Gastroesophageal sphincter (tissue), 3 donors: Measurements from ENCODE around the gene GCK.

Experiments used
- POLR2A ChIP-seq, 2 donors: fragments of 450-650 bp; IDR thresholded peaks; one replicate each; pipeline ENCODE4 v1.6.1; 2017; ENCODE audit warnings: antibody characterized with exemption in 2 of 2, mild to moderate bottlenecking in 2 of 2, moderate library complexity in 1 of 2
- TF ChIP-seq, protein P1 (sequence below), 4 experiments: fragments of 200-600 bp in 2 of 4; fragments of 450-650 bp in 2 of 4; sonication (generic) in 1 of 4; IDR thresholded peaks; one replicate each; pipeline ENCODE4 v1.5.1; 2017 to 2019; ENCODE audit warnings: antibody characterized with exemption in 4 of 4, mild to moderate bottlenecking in 2 of 4, moderate library complexity in 2 of 4

DNA sequence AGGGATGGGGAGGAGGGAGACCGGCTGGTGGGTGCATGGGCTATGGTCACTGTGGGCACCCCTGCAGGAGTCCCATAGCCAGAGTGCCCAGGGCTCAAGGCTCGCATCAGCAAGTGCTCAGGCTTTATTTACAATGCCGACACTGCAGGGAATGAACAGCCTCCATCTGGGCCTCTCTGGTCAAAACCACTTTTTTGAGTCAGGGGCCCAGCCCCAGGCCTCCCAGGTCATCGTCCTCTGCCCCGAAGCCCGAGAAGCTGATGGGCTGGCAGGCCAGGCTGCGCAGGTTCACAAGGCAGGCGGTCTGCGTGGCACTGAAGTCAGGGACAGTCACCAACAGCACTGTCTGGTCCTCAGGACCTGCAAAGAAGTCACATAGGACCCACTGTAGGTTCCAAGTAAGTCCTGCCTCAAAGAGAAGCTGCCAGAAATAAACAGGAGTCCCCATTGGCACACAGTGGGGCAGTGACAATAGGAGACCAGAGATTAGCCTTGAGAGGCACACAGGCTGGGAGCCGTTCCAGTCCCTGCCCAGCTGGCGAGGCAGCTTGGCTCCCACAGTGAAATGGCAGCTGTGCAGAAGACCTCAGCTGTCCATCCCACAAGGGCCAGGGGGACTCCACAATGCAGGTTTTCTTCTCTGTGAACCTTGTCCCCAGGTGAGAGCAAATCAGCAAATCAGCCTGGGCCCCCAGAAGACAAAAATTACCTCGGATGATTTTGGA lies 74.5 kb downstream of the GCK start:
- TF ChIP-seq POLR2A (IDR thresholded peaks at IDR 0.05): no peak
- TF ChIP-seq, protein P1, sequence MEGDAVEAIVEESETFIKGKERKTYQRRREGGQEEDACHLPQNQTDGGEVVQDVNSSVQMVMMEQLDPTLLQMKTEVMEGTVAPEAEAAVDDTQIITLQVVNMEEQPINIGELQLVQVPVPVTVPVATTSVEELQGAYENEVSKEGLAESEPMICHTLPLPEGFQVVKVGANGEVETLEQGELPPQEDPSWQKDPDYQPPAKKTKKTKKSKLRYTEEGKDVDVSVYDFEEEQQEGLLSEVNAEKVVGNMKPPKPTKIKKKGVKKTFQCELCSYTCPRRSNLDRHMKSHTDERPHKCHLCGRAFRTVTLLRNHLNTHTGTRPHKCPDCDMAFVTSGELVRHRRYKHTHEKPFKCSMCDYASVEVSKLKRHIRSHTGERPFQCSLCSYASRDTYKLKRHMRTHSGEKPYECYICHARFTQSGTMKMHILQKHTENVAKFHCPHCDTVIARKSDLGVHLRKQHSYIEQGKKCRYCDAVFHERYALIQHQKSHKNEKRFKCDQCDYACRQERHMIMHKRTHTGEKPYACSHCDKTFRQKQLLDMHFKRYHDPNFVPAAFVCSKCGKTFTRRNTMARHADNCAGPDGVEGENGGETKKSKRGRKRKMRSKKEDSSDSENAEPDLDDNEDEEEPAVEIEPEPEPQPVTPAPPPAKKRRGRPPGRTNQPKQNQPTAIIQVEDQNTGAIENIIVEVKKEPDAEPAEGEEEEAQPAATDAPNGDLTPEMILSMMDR (IDR thresholded peaks at IDR 0.05): no peak
